Stimulated activated CD4-positive, alpha-beta T cell treated with anti-CD3 and anti-CD28 coated beads, Interleukin-1b, Interleukin-23, amount 100 ng/mL, for 1 hour (primary cell): ENCODE measurements around the gene FBXW7.

Experiments
- DNase-seq, 2 donors: peaks; one replicate each; pipeline ENCODE4 v3.0.0-alpha.2; 2020; ENCODE audit warnings: low read depth in 2 of 2

FBXW7 gene

DNA sequence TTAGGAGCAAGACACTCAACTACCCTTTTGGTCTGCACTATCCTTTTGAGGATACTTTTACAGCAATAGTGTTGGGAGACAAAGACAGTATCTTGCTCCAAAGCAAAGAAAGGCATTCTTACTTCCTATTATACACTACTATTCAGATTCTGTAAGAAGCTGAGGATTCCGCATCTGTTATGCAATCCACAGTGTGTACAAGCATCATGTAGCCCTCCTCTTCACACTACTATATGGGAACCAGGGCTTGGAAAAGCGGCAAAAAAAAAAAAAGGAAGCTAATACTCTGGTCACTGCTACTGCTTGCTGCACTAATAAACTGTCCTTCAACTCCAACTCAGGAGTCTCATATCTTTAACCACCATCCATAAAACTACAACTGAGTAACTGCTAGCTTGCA lies 59.1 kb downstream of the FBXW7 start:
- DNase-seq = no peak

DNA sequence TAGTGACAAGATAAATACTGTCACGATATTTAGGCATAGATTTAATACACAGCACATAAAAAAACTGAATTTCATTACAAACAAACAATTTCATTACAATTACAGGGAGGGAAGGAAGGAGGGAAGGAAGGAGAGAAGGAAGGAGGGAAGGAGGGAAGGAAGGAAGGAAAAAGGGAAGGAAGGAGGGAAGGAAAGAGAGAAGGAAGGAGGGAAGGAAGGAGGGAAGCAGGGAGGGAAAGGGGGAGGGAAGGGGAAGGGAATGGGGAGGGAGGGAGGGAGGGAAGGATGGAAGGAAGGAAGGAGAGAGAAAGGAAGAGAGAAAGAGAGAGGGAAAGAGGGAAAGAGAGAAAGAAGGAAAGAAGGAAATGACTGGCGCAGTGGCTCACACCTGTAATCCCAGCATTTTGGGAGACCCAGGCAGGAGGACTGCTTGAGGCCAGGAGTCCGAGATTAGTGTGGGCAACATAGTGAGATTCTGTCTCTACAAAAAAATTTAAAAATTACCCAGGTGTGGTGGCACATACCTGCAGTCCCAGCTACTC lies 64.6 kb downstream of the FBXW7 start:
- DNase-seq = no peak

DNA sequence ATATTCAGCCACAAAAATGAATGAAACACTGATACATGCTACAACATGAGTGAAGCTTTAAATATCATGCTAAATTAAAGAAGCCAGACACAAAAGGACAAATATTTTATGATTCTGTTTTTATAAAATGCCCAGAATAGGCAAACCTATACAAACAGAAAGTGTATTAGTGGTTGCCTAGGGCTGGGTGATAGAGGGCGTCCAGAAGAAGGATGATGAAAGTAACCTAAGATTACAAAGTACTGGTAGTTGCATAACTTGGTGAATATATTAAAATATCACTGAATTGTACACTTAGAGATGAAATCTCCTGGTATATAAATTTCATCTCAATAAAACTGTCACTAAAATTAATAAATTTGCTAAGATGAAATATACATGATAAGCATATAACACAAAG lies 67.5 kb downstream of the FBXW7 start:
- no peak for DNase-seq

DNA sequence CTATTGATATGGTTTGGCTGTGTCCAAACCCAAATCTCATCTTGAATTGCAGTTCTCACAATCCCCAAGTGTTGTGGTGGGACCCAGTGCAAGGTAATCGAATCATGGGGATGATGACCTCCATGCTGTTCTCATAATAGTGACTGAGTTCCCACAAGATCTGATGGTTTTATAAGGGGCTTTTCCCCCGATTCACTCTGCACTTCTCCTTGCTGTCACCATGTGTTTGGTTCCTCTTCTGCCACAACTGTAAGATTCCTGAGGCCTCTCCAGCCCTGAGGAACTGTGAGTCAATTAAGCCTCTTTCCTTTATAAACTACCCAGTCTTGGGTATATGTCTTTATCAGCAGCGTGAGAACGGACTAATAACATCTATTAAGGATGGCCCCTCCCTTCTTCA lies 68.8 kb downstream of the FBXW7 start:
- no peak for DNase-seq

DNA sequence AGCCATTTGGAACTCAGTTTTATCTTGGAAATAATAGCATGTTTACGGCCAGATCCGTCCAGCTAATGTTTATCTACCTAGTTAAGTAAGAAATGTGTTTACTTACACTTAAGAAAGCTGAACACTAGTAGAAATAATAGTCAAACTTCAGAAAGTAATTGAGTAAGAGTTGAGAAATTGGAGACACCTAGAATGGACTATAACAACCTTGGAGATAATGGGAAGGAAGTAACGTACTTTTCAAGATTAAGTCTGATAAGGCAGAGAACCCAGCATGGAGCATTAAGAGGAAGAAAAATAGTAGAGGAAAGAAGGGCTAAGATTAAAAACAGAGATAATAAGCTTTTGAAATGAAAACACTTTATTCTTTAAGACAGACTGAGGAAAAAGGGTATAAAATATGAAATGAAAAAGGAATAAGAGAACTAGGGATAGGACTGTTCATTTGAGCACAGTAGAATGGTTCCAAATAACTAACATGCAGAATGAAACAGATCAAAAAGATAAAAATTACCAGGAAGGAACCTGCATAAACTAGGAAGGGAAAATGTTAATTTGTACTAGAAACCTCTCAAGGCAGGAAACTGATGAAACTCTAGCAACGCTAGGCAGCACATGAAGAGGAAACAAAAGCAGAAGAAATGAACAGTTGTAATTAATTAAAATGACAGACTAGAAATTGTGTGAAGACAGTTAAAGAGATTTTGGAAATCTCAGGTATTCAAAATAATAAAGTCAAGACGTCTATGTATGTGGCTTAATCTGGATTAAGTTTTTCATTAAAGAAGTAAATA lies 71.7 kb downstream of the FBXW7 start:
- DNase-seq = no peak

DNA sequence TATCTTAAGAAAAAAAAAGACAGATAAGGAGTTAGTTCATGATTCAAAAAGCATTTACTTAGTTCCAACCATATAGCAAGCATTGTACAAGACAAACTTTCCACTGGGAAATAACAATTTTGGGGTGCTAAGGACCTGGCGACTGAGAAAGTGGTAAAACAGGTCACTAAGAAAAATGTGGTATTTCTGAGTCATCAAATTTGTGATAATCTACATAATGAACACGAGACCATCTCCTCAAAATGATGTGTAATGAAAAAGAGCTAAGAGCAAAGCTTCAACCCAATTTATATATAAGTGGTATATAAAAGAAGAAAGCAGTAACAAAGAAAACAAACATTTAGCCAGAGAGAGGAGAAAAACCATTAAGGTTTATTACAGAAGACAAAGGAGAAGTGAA lies 72.3 kb downstream of the FBXW7 start:
- DNase-seq = no peak

DNA sequence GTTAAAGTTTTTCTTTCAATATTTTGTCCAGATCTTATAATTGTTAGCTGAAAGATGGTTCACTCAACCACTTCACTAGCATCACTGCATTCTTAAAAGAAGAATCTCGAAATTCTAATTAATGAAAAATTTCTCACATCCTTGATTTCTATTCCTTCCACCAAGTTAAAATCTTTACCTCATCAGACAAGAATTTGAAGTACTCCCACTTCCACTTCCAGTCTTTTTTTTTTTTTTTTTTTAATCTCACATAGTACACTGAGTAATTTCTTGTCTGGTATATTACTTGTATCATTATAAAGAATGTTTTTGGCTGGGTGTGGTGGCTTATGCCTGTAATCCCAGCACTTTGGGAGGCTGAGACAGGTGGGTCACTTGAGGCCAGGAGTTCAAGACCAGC lies 73.2 kb downstream of the FBXW7 start:
- DNase-seq = no peak

DNA sequence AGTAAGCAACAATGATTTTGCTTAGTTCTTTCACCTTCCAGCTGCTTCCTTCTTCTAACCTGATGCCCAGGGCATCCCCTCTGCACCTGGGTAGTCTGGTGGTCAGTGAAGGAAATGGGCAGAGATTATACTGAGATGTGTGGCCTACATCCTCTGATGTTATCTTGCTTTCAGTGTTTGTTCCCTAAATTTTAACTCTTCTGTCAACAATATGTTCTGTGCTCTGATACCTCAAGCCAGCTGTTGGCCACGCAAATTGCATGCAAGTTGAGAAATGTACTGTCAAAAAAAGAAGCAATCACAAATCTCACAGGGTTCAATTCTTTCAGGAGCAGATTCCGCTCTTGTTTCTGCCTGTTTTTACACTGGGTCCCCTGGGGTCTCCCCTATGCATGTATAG lies 73.8 kb downstream of the FBXW7 start:
- no peak for DNase-seq

DNA sequence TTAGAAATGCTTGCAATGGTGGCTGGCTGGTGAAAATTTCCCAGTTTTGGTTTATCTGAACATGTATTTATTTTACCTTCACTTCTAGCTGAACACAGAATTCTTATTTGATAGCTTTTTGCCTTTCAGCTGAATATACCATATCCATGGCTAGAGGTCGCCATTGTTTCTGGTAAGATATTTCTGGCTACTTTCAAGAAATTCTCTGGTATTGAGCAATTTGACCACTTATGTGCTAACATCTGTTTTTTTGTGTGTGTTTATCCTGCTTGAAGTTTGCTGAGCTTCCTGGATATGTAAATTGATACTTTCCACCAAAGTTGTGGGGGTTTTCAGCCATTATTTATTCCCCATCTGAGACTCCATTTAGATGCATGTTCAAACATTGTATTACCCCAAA lies 75.4 kb downstream of the FBXW7 start:
- no peak for DNase-seq

DNA sequence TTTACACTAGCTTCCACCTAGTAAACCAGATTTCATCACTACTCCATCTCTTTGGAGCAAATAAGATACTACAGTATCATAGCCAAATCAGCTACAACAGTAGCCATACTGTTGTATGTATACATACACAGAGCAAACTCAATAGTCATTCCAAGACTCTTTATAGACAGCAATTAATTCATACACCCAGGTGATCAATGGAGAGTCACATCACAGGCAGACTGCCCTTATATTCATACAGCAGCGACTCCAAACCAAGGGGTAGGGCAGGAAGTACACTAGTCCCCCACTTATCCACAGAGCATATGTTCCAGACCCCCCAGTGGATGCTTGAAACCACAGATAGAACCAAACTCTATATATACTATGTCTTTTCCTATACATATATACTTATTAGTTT lies 76.6 kb downstream of the FBXW7 start:
- DNase-seq = no peak

DNA sequence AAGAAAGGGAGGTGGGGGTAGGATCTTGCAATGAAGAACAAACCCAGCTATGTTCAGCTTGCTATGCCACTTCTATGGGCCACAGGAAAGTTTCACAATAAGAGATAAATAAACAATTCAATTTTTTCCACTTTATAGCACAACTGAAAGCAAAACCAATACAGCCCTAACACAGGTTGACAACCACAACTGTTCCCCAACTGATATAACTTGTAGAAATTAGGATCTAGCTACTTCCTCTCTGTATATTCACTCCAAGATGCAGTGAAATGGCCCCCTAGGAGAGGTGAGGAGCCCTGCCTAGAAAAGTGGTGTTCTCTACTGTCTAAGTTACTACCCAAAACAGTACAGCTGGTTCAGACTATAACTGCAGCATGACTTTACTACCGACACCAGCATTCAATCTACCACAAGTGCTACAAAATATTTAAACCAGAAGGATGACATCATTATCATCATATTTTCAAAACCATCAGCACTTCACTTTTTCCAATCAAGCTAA lies 77.0 kb downstream of the FBXW7 start:
- no peak for DNase-seq

DNA sequence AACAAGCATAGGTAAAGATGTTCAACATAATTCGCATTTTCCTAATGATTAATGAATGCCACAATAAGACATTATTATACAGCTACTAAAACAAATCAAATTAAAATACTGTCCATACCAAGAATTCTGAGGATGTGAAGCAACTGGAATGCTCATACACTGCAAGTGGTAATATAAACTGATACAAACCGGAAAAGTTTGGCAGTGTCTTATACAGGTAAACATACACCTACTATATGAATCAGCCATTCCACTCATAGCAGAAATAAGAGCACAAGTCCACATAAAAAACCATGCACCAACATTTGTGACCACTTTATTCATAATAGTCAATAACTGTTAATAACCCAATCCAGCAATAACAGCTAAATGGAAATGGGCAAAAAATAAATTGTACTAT lies 79.3 kb downstream of the FBXW7 start:
- no peak for DNase-seq

DNA sequence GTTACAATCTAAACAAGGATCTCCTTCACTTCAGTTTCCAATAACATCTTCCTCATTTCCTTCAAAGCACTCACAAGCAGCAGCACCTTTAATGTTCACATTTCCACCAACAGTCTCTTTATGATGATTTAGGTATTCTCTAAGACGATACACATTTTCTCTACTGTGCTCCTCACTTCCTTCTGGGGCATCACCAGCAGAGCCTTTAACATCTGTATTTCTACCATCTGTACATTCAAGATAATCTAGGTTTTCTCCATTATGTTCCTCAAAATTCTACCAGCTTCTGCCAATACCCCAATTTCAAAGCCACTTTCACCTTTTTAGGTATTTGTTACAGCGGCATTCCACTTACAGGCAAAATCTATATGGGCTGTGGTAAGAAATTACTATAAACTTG lies 80.6 kb downstream of the FBXW7 start:
- DNase-seq = no peak

DNA sequence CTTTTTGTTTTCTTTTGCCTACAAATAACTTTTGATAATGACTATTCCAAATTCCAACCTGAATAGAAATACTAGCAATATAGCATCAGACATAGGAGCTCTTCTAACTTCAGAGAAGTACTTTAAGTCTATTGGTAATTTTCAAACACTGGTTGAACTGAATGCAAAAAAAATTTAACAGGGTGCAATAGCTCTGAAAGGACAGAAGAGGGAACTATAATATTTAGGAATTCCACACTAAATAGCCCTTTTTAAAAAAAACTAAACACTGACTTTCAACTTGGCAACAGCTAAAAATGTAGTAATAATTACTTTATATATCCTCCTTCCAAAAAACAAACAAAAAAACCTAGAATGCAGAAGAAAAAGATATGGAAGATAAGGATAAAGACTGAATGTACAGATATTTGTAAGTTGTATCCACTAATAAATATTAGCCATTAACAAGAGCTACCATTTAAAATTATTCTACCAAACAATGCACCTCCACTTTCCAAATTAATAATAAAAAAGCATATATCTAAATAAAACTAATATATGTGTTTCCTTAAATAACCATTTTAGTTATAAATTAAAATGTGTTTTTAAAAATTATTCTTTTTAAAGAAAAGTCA lies 81.4 kb downstream of the FBXW7 start:
- no peak for DNase-seq

DNA sequence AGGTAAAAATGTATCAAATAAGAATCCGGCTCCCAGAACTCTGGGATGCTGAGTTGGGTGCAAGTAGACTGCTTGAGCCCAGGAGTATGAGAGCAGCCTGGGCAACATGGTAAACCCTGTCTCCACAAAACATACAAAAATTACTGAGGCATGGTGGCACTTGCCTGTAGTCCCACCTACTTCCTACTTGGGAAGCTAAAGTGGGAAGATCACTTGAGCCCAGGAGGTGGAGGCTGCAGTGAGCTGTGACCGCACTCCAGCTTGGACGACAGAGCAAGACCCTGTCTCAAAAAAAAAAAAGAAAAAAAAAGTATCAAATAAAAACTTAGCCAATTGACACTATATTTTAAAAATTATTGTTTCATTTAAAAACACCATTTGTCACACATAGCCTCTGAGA lies 84.4 kb downstream of the FBXW7 start:
- DNase-seq = no peak

DNA sequence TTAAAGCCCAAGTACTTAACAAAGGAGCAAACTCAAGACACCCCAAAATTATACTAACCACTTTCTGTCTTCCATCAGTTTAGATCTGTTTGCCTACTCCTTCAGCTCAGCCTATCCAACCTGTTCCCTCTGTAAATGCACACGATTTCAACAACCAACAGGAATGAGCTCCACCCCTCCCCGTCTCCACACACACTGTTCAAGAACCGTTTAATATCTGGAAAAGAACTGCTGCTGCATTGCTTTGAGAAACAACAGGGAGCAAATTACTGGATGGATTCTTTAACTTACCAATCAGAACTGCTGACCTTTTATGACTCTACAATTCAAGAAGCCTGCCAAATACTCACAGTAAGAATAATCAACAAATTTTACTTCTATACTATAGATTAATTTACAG lies 87.0 kb downstream of the FBXW7 start:
- no peak for DNase-seq

DNA sequence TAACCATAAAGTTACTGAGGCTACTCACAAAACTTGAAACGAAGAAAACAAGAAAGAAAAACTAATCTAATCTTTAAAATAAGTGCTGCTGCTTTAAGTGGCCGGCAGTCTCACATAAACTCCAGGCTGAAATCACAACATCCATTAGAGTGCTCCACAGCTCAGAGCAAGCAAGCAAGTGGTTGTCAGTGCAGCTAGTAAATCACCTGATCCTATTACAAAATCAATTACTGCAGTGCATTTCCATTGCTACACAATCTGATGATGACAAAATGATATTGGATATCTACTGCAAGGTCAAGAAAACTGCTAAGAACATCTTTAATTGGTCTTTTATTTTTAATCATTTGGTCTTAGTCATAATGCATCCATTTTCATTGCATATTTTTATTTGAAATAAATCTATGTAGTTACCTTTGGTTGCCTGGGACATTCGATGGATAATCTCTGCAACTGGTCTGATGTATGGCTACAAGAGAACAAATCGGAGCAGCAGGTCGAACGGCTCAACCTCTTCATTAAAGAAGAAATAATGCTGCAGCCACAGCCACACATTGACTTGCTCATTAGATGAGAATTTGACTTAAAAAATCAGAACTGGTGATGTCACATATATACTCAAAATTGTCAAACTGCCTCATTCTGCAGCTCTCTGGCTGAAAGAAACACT lies 87.7 kb downstream of the FBXW7 start:
- DNase-seq = no peak

DNA sequence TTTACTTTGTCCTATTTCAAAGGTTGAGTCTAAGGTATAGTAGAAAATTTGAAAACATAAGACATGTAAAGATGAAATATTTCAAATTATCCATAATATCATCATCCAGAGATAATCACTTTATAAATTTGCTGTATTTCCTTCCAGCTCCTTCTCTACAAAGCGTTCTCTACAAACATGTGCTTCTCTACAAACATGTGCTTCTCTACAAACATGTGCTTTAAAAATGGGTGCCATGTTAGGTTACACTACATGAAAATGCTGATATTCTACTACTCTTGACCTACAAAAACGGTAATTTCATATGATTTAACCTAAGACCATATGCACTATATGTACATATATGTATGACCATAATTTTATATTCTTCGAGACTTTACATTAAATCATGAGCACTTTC lies 92.0 kb downstream of the FBXW7 start:
- no peak for DNase-seq

DNA sequence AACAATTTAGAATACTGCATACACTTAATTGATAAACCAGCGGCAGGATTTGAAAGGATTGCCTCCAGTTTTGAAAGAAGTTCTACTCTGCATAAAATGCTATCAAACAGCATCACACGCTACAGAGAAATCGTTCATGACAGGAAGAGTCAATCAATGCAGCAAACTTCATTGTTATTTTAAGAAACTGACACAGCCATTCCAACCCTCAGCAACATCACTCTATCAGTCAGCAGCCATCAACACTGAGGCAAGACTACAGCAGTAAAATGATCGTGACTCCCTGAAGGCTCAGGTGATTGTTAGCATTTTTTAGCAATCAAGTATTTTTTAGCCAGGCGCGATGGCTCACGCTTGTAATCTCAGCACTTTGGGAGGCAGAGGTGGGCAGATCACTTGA lies 98.3 kb downstream of the FBXW7 start:
- no peak for DNase-seq

DNA sequence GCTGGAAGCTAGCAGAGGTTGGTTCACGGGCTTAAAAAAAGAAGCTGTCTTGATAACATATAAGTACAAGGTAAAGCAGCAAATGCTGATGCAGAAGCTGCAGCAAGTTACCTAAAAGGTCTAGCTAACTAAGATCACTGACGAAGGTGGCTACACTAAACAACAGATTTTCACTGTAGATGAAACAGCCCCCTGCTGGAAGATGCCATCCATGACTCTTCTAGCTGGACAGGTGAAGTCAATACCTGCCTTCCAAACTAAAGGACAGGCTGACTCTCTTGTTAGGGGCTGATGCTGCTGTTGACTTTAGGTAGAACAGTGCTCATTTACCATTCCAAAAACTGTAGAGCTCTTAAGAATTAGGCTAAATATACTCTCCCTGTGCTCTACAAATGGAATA lies 99.5 kb downstream of the FBXW7 start:
- no peak for DNase-seq

DNA sequence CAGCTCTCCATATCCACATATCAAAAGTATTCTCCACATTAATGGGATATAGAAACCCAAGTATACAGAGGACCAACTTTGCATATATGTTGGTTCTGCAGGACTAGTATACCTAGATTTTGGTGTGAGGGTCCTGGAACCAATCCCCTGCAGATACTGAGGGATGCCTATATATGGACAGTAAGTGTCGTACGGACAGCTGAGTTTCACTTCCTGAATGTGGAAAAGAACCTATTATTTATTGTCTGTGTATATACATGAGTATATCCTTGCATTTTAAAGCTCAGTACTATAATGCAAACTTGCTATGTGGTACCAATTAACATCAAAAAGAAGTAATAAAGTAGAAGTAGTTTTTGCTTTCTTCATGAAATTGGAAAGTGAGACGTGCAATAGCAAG lies 101.9 kb downstream of the FBXW7 start:
- no peak for DNase-seq

DNA sequence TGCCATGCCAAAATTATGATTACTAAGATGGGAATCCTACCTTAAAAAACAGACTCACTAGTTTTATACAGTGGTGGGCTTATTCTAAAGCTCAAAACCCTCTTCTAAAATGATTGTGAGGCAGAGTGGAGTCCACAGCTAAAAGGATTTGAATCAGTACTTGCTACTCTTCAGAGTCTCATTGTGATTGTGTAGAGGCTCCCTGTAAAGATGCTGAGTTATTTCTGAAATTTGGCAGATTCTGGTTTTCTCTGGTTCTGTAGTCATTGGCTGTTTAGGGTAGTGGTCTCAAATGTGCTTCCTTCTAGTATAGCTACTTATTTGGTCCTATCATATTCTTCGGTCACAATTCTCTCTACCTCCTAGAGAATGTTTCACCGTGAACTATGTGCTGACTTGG lies 104.1 kb downstream of the FBXW7 start:
- DNase-seq = no peak

DNA sequence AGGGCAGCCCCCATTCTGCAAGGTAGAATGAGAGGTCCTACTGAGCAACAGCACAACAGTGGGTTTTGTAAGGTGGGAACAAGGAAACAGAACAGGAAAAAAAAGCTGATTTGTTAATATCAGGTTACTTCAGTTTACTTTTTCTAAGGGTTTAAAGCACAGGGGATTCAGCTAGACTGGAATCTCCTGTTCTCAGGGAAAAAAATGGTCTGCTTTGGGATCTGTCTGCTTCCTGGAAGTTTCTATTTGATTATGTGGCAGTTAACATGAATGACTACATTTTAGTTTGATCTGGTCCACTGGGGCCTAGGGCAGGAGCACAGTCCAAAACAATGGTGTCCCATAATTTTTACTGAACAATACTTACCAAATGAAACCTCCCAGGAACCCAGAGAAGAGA lies 104.6 kb downstream of the FBXW7 start:
- DNase-seq = no peak
